ENCODE data around the gene ENOX2. TPM values are rescaled to one million over a fixed set of nuclear protein-coding genes. Genes with fewer than 3 reads are reported as not detected.
"Not testable (repeated sequence)": the region's sequence is repeated elsewhere in the genome, so short reads cannot be mapped to it uniquely, and the experiment has no call there.

The ENOX2 gene
- total RNA-seq, 1 experiment from 2014 or later, result 12.9 TPM

DNA sequence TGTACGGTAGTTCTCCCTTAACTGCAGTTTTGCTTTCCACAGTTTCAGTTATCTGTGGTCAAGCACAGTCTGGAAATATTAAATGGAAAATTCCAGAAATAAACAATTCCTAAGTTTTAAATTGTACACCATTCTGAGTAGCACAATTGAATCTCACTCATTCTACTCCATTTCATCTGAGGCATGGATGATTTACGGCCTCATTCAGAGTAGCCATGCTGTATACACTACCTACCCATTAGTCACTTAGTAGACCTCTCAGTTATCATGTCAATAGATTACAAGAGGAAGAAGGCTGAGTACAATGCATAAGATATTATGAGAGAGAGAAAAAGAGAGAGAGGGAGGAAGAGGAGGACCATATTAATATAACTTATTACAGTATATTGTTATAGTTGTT lies 77.5 kb downstream of the ENOX2 start:
- H4K20me1 ChIP-seq (ENCODE audit: insufficient read depth), result no peaks in the 10 kb centered on the region
- TF ChIP-seq SIN3A (IDR thresholded peaks at IDR 0.05; ENCODE audit: low read depth) (no peak), EZH2phosphoT487 (IDR thresholded peaks at IDR 0.05; ENCODE audit: borderline replicate concordance) (no peak), CEBPB (IDR thresholded peaks at IDR 0.05; ENCODE audit: low read depth) (no peak), ATF3 (IDR thresholded peaks at IDR 0.05) (no peak), SRF (IDR thresholded peaks at IDR 0.05; ENCODE audit: low read depth) (no peak), ZBTB33 (IDR thresholded peaks at IDR 0.05; ENCODE audit: extremely low read depth, insufficient replicate concordance, low read length) (no peak), EGR1 (IDR thresholded peaks at IDR 0.05; ENCODE audit: low read depth) (no peak), TCF7L2 (IDR thresholded peaks at IDR 0.05; ENCODE audit: borderline replicate concordance, extremely low read depth, insufficient read depth, insufficient read length) (no peak), ELF1 (IDR thresholded peaks at IDR 0.05; ENCODE audit: borderline replicate concordance, low read depth) (no peak), YY1 (IDR thresholded peaks at IDR 0.05; ENCODE audit: extremely low read depth, insufficient replicate concordance, low read depth, low read length) (no peak), MAX (IDR thresholded peaks at IDR 0.05) (no peak), CBX3 (IDR thresholded peaks at IDR 0.05; ENCODE audit: low read depth) (no peak), SP1 (IDR thresholded peaks at IDR 0.05; ENCODE audit: low read depth) (no peak), ZFX (IDR thresholded peaks at IDR 0.05) (no peak), RAD21 (IDR thresholded peaks at IDR 0.05; ENCODE audit: low read depth) (no peak), POLR2A (IDR thresholded peaks at IDR 0.05; ENCODE audit: borderline replicate concordance, extremely low read depth, insufficient read depth, insufficient read length) (no peak), FOSL1 (IDR thresholded peaks at IDR 0.05; ENCODE audit: low read depth) (no peak), POLR2AphosphoS5 (IDR thresholded peaks at IDR 0.05; ENCODE audit: low read depth, low read length) (no peak), ZNF274 (IDR thresholded peaks at IDR 0.05; ENCODE audit: low read depth, low read length) (no peak)
- TF ChIP-seq, protein P1, sequence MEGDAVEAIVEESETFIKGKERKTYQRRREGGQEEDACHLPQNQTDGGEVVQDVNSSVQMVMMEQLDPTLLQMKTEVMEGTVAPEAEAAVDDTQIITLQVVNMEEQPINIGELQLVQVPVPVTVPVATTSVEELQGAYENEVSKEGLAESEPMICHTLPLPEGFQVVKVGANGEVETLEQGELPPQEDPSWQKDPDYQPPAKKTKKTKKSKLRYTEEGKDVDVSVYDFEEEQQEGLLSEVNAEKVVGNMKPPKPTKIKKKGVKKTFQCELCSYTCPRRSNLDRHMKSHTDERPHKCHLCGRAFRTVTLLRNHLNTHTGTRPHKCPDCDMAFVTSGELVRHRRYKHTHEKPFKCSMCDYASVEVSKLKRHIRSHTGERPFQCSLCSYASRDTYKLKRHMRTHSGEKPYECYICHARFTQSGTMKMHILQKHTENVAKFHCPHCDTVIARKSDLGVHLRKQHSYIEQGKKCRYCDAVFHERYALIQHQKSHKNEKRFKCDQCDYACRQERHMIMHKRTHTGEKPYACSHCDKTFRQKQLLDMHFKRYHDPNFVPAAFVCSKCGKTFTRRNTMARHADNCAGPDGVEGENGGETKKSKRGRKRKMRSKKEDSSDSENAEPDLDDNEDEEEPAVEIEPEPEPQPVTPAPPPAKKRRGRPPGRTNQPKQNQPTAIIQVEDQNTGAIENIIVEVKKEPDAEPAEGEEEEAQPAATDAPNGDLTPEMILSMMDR (IDR thresholded peaks at IDR 0.05 in 2 of 3, conservative IDR thresholded peaks at IDR 0.05 in 1 of 3; ENCODE audit: borderline replicate concordance in 1 of 3, insufficient read depth in 1 of 3, low read depth in 2 of 3, low read length in 2 of 3), result no peak
- CTCF ChIA-PET, result no interaction called here
- no peaks in the 10 kb centered on the region for H3K4me1 ChIP-seq (ENCODE audit: control insufficient read depth in 1 of 2, insufficient read depth in 2 of 2, low read length in 2 of 2)
- POLR2A ChIA-PET, result no interaction called here
- DNase-seq (ENCODE audit: low read depth, low spot score) (no peak), ATAC-seq (no peak)
- no peak overlapping the region for H2AFZ ChIP-seq (ENCODE audit: low read depth, low read length, poor library complexity, severe bottlenecking)
- H3K4me3 ChIP-seq (replicated peaks in 1 of 2; ENCODE audit: low read depth in 1 of 2, low read length in 2 of 2), result no peak overlapping the region
- no peak overlapping the region for H3K27ac ChIP-seq (ENCODE audit: low read depth, low read length)
- H3K9ac ChIP-seq (ENCODE audit: low read length), result no peak overlapping the region
- no peaks in the 10 kb centered on the region for H3K79me2 ChIP-seq (ENCODE audit: insufficient read depth, low read length)
- H3K4me2 ChIP-seq (ENCODE audit: low read length), result no peak overlapping the region
- intact Hi-C loops (cut with micrococcal nuclease), result no loop called here
- no peaks in the 10 kb centered on the region for H3K27me3 ChIP-seq (ENCODE audit: insufficient read depth, low read length)
- no peaks in the 10 kb centered on the region for H3K9me3 ChIP-seq (ENCODE audit: control insufficient read depth in 1 of 2, insufficient read depth in 1 of 2, low read depth in 1 of 2, low read length in 2 of 2)
- H3K36me3 ChIP-seq (ENCODE audit: control insufficient read depth in 1 of 2, insufficient read depth in 2 of 2, low read length in 2 of 2), result no peaks in the 10 kb centered on the region
- BruUV-seq (replicated peaks), result no TSS peak
- RAD21 ChIA-PET (ENCODE audit: low non-redundant PET in 1 of 2, low total read pairs in 2 of 2, uncharacterized antibody in 2 of 2, unreplicated experiment in 2 of 2), result no interaction called here
- H3K9me2 ChIP-seq (ENCODE audit: insufficient read depth), result no peaks in the 10 kb centered on the region

- H3K4me3 ChIP-seq (replicated peaks in 1 of 2; ENCODE audit: low read depth in 1 of 2, low read length in 2 of 2); BruUV-seq (replicated peaks); intact Hi-C loops (cut with micrococcal nuclease); H3K4me1 ChIP-seq (ENCODE audit: control insufficient read depth in 1 of 2, insufficient read depth in 2 of 2, low read length in 2 of 2); H3K27ac ChIP-seq (ENCODE audit: low read depth, low read length); H3K9me2 ChIP-seq (ENCODE audit: insufficient read depth); H3K4me2 ChIP-seq (ENCODE audit: low read length); H4K20me1 ChIP-seq (ENCODE audit: insufficient read depth); H3K9me3 ChIP-seq (ENCODE audit: control insufficient read depth in 1 of 2, insufficient read depth in 1 of 2, low read depth in 1 of 2, low read length in 2 of 2); H3K27me3 ChIP-seq (ENCODE audit: insufficient read depth, low read length); RAD21 ChIA-PET (ENCODE audit: low non-redundant PET in 1 of 2, low total read pairs in 2 of 2, uncharacterized antibody in 2 of 2, unreplicated experiment in 2 of 2); H3K9ac ChIP-seq (ENCODE audit: low read length); POLR2A ChIA-PET; DNase-seq (ENCODE audit: low read depth, low spot score); H3K79me2 ChIP-seq (ENCODE audit: insufficient read depth, low read length); H3K36me3 ChIP-seq (ENCODE audit: control insufficient read depth in 1 of 2, insufficient read depth in 2 of 2, low read length in 2 of 2); H2AFZ ChIP-seq (ENCODE audit: low read depth, low read length, poor library complexity, severe bottlenecking); ATAC-seq; CTCF ChIA-PET: not testable (repeated sequence)
Measured at GRCh38 chrX:130819367-130819766, 83.6 kb downstream of the ENOX2 start.

Measured in HCT116 (cell line).